ENCODE measurements around the gene C1orf52.

DNA sequence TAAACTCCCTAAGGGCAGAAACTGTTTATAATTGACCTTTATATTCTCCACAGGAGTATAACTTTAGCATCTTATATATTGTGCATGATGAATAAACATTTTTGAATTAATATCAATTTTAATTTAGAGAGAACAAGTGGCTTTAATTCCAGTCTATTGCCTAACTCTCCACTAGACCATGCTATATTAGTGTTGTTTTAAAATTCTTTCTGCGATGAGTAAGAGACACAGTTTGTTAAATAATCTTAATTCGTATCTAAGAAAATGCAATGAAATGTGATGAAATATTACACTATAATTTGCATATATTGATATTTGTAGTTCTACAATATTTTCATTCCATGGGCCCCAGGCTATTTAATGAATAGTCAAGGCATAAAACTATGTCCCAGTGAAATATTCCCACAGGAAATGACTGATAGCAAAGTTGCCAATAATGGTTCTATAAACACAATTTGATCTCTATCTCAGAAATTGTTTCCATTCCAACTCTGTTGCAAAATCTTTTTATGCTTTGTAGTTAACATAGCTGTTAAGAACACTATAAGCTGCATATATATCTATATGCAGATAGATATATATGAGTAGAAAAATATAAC lies 55.8 kb downstream of the C1orf52 start:
- TF ChIP-seq ESRRA (IDR thresholded peaks at IDR 0.05; ENCODE audit: borderline replicate concordance, low read length) (no peak), POLR2A (IDR thresholded peaks at IDR 0.05; ENCODE audit: low read length) (no peak), EHMT2 (IDR thresholded peaks at IDR 0.05; ENCODE audit: low read depth) (no peak), JUN (IDR thresholded peaks at IDR 0.05) (no peak), HOXA7 (CRISPR knock-in tag; IDR thresholded peaks at IDR 0.05) (no peak), RNF2 (IDR thresholded peaks at IDR 0.05; ENCODE audit: borderline replicate concordance, low read depth) (no peak), ZSCAN20 (CRISPR knock-in tag; IDR thresholded peaks at IDR 0.05) (no peak), JUNB (IDR thresholded peaks at IDR 0.05) (no peak), TFCP2L1 (CRISPR knock-in tag; IDR thresholded peaks at IDR 0.05) (no peak)
- TF ChIP-seq, protein P1, sequence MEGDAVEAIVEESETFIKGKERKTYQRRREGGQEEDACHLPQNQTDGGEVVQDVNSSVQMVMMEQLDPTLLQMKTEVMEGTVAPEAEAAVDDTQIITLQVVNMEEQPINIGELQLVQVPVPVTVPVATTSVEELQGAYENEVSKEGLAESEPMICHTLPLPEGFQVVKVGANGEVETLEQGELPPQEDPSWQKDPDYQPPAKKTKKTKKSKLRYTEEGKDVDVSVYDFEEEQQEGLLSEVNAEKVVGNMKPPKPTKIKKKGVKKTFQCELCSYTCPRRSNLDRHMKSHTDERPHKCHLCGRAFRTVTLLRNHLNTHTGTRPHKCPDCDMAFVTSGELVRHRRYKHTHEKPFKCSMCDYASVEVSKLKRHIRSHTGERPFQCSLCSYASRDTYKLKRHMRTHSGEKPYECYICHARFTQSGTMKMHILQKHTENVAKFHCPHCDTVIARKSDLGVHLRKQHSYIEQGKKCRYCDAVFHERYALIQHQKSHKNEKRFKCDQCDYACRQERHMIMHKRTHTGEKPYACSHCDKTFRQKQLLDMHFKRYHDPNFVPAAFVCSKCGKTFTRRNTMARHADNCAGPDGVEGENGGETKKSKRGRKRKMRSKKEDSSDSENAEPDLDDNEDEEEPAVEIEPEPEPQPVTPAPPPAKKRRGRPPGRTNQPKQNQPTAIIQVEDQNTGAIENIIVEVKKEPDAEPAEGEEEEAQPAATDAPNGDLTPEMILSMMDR (IDR thresholded peaks at IDR 0.05): no peak

Data from A549 (cell line).